ENCODE measurements around the gene ATXN1. TPM values are rescaled to one million over a fixed set of nuclear protein-coding genes. Genes with fewer than 3 reads are reported as not detected.

Gene ATXN1
- total RNA-seq, 1 experiment from 2014 or later, result 5.6 TPM

GRCh38 chr6:16567071-16567470 lies 194.2 kb downstream of the ATXN1 start:
- Histone ChIP-seq H3K9me3 (ENCODE audit: control insufficient read depth, low read depth, low read length) (no peaks in the 10 kb centered on the region), H2BK120ac (ENCODE audit: low read depth, low read length, poor library complexity, severe bottlenecking) (no peak overlapping the region), H3K23me2 (ENCODE audit: insufficient read length, low read depth, low read length, poor library complexity, severe bottlenecking) (no peaks in the 10 kb centered on the region), H3K56ac (ENCODE audit: insufficient read length, low read depth, low read length) (no peak overlapping the region), H3K23ac (ENCODE audit: insufficient read length, low read depth, low read length) (no peak overlapping the region), H2BK20ac (ENCODE audit: low read depth, low read length, poor library complexity, severe bottlenecking) (no peak overlapping the region), H2AFZ (ENCODE audit: low read length) (no peak overlapping the region), H2BK12ac (ENCODE audit: insufficient read length, low read depth, low read length) (no peak overlapping the region), H3K4ac (ENCODE audit: low read depth, low read length) (no peak overlapping the region), H4K91ac (ENCODE audit: insufficient read length, low read depth, low read length) (no peak overlapping the region), H3K4me1 (ENCODE audit: insufficient read depth, low read length) (no peaks in the 10 kb centered on the region), H2AK5ac (ENCODE audit: insufficient read length, low read length) (no peak overlapping the region), H4K5ac (ENCODE audit: insufficient read length, low read depth, low read length) (no peak overlapping the region), H3K79me2 (ENCODE audit: insufficient read depth, low read length) (no peaks in the 10 kb centered on the region), H3K9ac (ENCODE audit: extremely low read depth, insufficient read length, low read length) (no peak overlapping the region), H3K14ac (ENCODE audit: insufficient read depth, low read length) (no peak overlapping the region), H3K27me3 (ENCODE audit: insufficient read depth, low read length) (no peaks in the 10 kb centered on the region), H3K27ac (ENCODE audit: insufficient read length, low read depth, low read length) (no peak overlapping the region), H3K79me1 (ENCODE audit: insufficient read depth, low read depth, low read length, poor library complexity, severe bottlenecking) (no peaks in the 10 kb centered on the region), H2BK5ac (ENCODE audit: insufficient read length, low read length) (no peak overlapping the region), H2BK15ac (ENCODE audit: low read depth, low read length) (no peak overlapping the region), H4K8ac (replicated peaks; ENCODE audit: insufficient read length, low read depth, low read length) (no peak overlapping the region), H3K4me2 (ENCODE audit: insufficient read depth, insufficient read length, low read length) (no peak overlapping the region), H3K18ac (ENCODE audit: insufficient read length, low read depth, low read length) (no peak overlapping the region), H4K20me1 (ENCODE audit: control insufficient read depth, insufficient read depth, insufficient read length) (no peaks in the 10 kb centered on the region), H3T11ph (ENCODE audit: low read length) (no peak overlapping the region)
- H3K4me3 Mint-ChIP-seq, result no peak overlapping the region
- no peaks in the 10 kb centered on the region for H3K4me1 Mint-ChIP-seq
- no CpG with 5 or more reads among the region's 1 CpG for WGBS (ENCODE audit: extremely low coverage, insufficient read length, low lambda C conversion rate)
- no peak overlapping the region for H3K27ac Mint-ChIP-seq
- H3K9me3 Mint-ChIP-seq, result no peaks in the 10 kb centered on the region
- no peak for TF ChIP-seq CTCF (conservative IDR thresholded peaks at IDR 0.05)
- H3K27me3 Mint-ChIP-seq (ENCODE audit: low read depth), result no peaks in the 10 kb centered on the region
- DNase-seq, result no peak
- H3K36me3 Mint-ChIP-seq (ENCODE audit: insufficient read depth in 1 of 3, low read depth in 3 of 3), result no peaks in the 10 kb centered on the region
